CD1c-positive myeloid dendritic cell (primary cell): ENCODE measurements around the gene SRMS.

Experiments used
- DNase-seq: peaks from one replicate; pipeline ENCODE4 v3.0.0-alpha.2; 2016; ENCODE audit errors: extremely low spot score

SRMS gene

DNA sequence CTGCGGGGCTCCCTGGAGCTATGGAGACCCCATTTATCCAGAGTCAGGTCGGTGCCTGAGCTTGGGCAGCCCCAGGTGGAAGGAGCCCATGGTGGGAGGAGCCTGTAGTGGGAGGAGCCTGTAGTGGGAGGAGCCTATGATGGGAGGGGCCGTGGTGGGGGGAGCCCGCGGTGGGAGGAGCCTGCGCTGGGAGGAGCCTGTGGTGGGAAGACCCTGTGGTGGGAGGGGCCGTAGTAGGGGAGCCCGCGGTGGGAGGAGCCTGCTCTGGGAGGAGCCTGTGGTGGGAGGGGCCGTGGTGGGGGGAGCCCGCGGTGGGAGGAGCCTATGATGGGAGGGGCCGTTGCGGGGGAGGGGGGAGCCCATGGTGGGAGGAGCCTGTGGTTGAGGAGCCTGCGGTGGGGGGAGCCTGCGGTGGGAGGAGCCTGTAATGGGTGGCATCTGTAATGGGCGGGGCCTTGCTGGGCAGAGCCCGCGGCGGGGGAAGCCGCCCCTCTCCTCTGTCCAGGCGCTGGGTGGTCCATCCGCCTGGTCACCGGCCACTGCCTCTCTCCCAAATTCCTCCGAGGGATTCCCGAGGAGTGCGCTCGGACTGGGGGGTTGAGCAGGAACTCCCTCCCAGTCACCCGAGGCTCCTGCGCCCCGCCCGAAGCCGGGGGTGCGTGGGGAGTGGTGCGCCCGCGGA is 5.8 kb upstream of the SRMS start:
- DNase-seq = peak; percentile 75

- peak; percentile 32 for DNase-seq
Measured at GRCh38 chr20:63552481-63553249, 5.1 kb upstream of the SRMS start.

DNA sequence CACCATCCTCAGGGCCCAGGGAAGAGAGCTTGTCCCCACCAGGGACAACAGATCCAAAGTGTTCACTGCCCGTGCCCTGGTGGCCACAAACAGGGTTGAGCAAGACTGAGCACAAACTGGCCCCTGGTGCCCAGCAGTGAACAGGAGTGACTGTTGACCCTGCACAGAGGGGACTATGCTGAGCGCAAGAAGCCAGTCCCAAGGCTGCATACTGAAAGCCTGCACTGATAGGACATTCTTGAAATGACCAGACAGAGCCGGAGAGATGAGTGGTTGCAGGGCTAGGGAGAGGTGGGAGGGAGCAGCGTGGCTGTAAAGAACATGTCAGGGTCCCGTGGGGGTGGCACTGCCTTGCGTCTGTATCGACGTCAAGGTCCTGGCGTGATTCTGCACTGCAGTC is 3.5 kb upstream of the SRMS start:
- DNase-seq = no peak

GRCh38 chr20:63549679-63550282 is 2.2 kb upstream of the SRMS start:
- DNase-seq = no peak

DNA sequence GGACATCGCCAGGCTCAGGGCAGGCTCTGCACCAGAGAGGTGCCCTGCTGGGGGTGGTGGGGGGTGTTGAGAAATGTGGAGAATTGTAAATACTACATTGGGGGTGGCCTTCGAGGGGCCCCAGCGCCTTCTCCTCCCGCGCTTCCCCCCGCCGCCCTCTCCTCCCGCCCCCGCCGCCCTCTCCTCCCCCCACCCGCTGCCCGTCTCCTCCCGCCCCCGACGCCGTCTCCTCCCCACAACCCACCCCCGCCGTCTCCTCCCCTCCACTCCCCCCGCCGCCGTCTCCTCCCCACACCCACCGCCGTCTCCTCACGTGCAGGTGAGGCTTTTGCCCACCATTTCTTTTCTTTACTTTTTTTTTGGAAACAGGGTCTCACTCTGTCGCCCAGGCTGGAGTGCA is 1.5 kb upstream of the SRMS start:
- DNase-seq = no peak

DNA sequence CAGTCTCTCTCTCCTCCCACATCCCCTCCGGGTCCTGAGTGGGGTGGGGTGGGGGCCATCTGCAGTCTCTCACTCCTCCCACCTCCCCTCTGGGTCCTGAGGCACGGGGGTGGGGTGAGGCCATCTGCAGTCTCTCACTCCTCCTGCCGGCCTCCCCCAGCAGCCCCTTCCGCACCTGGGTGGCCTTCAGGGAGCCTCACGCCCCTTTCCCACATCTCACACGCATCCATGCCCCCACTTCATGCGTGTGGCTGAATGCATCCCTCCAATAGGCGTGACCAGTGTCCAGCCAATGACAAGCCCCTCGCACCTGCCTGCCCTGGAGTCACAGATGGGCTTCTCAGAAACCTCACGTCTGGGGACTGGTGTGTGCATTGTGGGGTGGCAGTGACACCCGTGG is 993 bp upstream of the SRMS start:
- no peak for DNase-seq

GRCh38 chr20:63546956-63547724 is 409 bp downstream of the SRMS start:
- no peak for DNase-seq

GRCh38 chr20:63546256-63546955 is 1.1 kb downstream of the SRMS start:
- no peak for DNase-seq

DNA sequence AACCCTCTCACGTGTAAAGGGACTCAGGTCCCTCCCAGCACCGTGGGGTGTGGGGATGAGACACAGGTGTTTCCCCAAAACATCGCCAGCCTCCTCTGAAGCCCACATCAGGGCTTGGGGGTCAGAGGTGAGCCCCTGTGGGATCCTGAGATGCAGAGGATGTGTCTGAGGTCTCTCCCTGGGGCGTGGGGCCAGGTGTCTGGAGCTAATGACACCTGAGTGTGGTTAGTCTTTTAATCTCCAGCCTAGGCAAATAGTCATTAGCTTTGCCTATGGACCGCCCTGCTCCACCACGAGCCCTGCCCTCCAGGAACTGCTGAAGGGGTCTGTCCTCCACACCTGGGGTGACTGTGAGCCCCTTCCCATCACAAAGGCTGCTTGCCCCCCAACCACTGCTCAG is 1.7 kb downstream of the SRMS start:
- no peak for DNase-seq

DNA sequence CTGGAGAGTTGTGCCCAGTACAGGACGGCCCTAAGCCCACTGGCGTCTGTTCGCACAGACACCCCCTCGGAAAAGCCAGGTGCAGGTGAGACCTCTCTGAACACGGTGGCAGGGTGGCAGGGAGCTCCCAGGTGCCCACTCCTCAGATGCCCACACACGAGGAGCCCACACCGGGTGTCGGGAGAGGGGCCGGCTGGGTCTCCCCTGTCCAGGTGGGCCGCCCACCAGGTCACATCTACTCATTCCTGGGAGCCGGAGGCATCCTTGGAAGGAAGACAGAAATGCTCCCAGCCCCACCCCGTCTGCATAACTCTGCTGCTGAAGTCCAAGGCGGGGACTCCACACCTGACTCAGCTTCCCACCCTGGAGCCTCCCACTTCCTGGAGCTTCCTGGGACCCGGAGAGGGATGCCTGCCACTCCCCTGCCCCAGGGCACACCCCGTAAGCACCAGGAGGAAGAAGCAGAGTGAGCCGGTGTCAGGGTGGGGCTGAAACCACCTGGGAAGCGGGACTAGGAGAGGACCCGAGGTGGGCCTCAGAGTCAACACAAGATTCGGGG is 2.5 kb downstream of the SRMS start:
- DNase-seq = no peak

- no peak for DNase-seq
Measured at GRCh38 chr20:63544241-63544957, 3.1 kb downstream of the SRMS start.

DNA sequence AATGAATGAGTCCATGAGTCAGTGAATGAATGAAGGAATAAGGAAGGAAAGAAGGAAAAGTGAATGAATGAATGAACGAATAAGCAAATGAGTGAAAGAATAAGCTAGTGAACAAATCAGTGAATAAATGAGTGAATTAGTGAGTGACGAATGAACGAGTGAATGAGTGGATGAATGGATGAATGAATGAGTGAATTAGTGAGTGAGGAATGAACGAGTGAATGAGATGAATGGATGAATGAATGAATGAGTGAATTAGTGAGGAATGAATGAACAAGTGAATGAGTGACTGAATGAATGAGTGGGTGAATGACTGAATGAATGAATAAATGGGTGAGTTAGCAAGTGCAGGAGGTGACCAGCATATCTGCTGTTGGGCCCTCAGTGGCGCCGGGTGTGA is 3.8 kb downstream of the SRMS start:
- no peak for DNase-seq

DNA sequence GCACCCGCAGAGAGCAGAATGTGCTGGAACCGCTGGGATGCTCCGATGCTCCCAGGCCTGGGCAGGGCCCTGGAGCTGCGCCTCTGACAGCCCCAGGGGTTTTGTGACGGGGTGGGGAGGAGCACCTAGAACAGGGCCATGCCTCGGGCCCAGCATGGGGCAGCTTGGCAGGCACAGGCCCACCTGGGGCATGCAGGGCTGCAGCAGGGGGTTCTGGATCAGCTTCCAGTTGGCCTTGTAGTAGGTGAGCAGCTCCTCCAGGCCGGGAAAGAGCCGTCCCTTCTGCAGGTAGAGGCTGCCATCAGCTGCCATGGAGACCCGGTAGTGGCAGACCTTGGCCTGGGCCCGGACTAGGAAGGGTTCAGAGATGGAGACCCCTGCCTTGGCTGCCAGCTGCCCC is 4.4 kb downstream of the SRMS start:
- no peak for DNase-seq

GRCh38 chr20:63542696-63543095 is 4.9 kb downstream of the SRMS start:
- DNase-seq = no peak

DNA sequence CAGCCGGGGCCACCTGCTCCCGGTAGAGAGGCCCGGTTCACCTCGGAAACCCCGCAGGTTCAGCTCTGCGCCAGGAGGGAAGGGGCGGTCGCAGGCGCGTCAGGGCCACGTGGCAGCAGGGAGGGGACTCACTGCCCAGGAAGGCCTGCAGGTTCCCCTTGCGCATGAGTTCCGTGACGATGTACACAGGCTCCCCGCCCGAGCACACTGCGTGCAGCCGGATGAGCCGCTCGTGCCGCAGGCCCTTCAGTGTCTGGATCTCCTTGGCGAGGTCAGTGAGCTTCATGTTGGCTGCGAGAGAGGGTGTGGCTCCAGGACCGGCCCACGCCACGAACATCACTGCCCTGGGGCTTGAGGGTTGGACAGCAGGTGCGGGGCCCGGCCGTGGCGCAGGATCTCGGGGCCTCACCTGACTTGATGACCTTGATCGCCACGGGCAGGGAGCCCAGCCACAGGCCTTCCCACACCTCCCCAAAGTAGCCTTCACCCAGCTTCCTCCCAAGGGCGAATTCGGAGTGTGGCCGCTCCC is 5.5 kb downstream of the SRMS start:
- DNase-seq = no peak

DNA sequence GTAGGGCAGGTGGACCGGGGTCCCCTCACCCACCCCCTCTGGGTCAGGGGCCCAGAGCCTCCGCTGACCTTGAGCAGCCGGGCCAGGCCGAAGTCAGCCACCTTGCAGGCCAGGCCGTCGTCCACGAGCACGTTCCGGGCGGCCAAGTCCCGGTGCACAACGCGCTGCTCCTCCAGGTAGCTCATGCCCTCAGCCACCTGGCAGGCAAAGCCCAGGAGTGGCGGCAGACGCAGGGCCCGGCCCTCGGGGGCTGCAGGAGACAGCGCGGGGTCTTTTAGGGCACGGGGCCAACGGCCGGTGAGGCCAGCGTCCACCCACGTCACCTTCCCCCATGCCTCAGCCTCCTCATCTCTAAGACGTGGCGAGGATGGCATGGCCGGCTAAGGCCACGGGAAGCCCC is 6.2 kb downstream of the SRMS start:
- DNase-seq = no peak

DNA sequence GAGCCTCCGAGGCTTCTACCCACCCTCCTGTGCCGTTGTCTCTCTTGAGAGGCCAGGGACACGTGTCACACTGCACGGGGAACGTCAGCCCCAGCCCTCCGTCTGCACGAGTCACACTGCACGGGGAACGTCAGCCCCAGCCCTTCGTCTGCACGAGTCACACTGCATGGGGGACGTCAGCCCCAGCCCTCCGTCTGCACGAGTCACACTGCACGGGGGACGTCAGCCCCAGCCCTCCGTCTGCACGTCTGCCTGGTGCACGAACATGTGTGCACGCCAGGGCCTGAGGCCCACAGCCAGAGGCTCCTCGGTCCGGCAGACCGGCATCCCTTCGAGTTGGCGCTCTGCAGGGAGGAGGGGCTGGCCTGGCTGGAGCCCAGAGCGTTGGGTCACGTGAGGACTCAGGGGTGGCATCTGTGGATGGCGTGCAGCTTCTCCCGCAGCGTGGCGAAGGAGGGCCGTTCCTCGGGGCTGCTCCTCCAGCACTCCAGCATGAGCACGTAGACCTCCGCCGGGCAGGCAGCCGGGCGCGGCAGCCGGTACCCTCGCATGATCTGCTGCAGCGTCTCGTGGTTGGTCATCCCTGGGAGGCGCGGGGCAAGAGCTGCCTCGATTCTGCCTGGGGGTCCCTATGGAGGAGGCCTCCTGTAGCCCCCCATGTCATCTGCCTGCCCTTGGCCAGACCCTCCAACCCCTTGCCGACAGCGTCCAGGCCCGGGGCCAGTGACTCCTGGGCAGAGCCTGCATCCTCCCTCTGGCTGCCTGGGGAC is 6.9 kb downstream of the SRMS start:
- DNase-seq = no peak

DNA sequence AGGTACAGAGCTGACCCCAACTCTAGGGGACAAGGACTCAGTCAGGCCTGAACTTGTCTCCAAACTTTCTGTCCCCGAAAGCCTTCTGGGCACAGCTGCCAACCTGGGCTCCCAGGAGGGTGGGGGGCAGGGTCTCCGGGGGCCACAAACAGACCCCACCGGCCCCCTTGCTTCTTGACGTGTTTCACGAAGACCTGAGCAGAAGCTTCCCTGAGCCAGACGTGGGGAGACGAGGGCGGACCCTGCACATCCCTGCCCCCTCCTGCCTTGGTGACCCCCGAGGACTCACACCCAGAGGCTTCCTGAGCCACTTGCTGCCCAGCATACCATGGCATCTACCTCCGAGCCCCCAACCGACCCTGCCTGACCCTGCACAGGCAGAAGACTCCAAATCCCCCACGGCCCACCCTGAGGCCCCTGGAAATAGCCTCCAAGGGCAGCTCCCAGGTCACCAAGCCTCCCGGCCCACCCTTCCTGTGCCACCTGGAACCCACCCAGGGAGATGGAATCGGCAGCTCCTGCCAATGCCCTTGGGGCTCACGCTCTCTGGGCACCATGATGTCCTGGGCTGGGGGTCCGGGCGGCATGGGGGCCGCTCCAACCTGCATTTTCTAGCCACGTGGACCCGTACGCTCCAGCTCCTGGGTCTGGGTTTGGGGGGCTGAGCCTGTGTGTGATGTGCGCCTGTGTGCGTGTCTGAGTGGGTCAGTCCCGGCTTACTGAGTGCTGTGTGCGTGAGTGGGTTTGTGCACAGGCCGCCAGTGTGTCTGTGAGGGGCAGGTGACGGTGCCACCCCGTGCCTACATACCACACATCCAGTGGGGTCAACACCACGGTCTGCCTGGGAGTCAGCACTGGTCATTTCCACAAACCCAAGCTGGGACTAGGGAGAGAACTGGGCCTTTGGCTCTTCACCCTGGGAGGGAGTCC is 7.8 kb downstream of the SRMS start:
- no peak for DNase-seq

DNA sequence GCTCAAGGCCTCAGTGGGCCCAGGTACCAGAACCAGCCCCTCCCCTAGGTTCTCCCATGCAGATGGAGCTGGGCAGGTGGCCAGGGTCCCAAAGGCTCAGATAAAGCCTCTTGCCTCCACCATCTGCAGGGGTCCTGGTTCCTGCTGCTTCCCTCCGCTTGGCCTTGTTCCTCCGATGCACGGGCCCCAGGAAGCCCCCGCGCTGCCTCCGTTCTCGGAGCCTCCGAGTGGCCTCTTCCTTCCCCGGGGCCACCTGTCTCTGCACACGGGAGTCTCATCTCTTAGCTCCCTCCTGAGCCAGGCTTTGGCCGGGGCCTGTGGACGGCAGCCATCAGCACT is 8.5 kb downstream of the SRMS start:
- no peak for DNase-seq
